UCSD-AML1 (cell line): Measurements from ENCODE around the gene UGT1A3.

ENCODE experiments used
- DNase-seq: peaks from one replicate; lab custom pipeline; 2025; ENCODE audit not compliant: unreplicated experiment; lab: John Stamatoyannopoulos, UW

Gene UGT1A3

GRCh38 chr2:233793465-233794127, 64.8 kb downstream of the UGT1A3 start:
- no peak for DNase-seq

- no peak for DNase-seq
Measured at GRCh38 chr2:233794128-233794658, 65.4 kb downstream of the UGT1A3 start.

- DNase-seq, result no peak
Measured at GRCh38 chr2:233795735-233796171, 66.9 kb downstream of the UGT1A3 start.

- DNase-seq, result no peak
Measured at GRCh38 chr2:233796254-233796653, 67.4 kb downstream of the UGT1A3 start.

GRCh38 chr2:233798335-233799086, 69.7 kb downstream of the UGT1A3 start:
- DNase-seq, result no peak

GRCh38 chr2:233799087-233799665, 70.3 kb downstream of the UGT1A3 start:
- DNase-seq, result no peak

- DNase-seq, result no peak
Measured at GRCh38 chr2:233799716-233800115, 70.9 kb downstream of the UGT1A3 start.

- DNase-seq, result no peak
Measured at GRCh38 chr2:233800208-233800607, 71.4 kb downstream of the UGT1A3 start.

GRCh38 chr2:233801357-233802131, 72.7 kb downstream of the UGT1A3 start:
- DNase-seq, result no peak

GRCh38 chr2:233802132-233802815, 73.4 kb downstream of the UGT1A3 start:
- DNase-seq, result no peak

- no peak for DNase-seq
Measured at GRCh38 chr2:233803292-233803911, 74.6 kb downstream of the UGT1A3 start.

GRCh38 chr2:233803994-233804393, 75.2 kb downstream of the UGT1A3 start:
- DNase-seq, result no peak

GRCh38 chr2:233807215-233807865, 78.5 kb downstream of the UGT1A3 start:
- no peak for DNase-seq

- no peak for DNase-seq
Measured at GRCh38 chr2:233807966-233808935, 79.4 kb downstream of the UGT1A3 start.

- no peak for DNase-seq
Measured at GRCh38 chr2:233810385-233810784, 81.5 kb downstream of the UGT1A3 start.

GRCh38 chr2:233811087-233811486, 82.2 kb downstream of the UGT1A3 start:
- no peak for DNase-seq

GRCh38 chr2:233811732-233812131, 82.9 kb downstream of the UGT1A3 start:
- DNase-seq, result no peak

- DNase-seq, result no peak
Measured at GRCh38 chr2:233813236-233814055, 84.6 kb downstream of the UGT1A3 start.
